Measurements from ENCODE around the gene COL19A1.

The COL19A1 gene

GRCh38 chr6:70086806-70087205 is 220.4 kb downstream of the COL19A1 start:
- no peak overlapping the region for H3K9ac ChIP-seq (ENCODE audit: insufficient read length, low read depth)
- no peak for DNase-seq (ENCODE audit: low read depth, low spot score)
- no peak overlapping the region for H3K4me3 ChIP-seq (ENCODE audit: insufficient read length, low read depth)
- no peaks in the 10 kb centered on the region for H3K9me3 ChIP-seq (ENCODE audit: insufficient read depth, low read length)
- no peaks in the 10 kb centered on the region for H3K36me3 ChIP-seq (ENCODE audit: insufficient read depth, insufficient read length, low read length)
- TF ChIP-seq ZNF274 (IDR thresholded peaks at IDR 0.05; ENCODE audit: low read depth, low read length) (no peak), YY1 (IDR thresholded peaks at IDR 0.05; ENCODE audit: insufficient read depth, insufficient read length) (no peak), SUZ12 (IDR thresholded peaks at IDR 0.05; ENCODE audit: extremely low read depth, insufficient read depth, insufficient read length) (no peak)
- H3K27me3 ChIP-seq (ENCODE audit: insufficient read depth, insufficient read length): no peaks in the 10 kb centered on the region
- no peaks in the 10 kb centered on the region for H3K4me1 ChIP-seq (ENCODE audit: insufficient read depth, insufficient read length)

- Histone ChIP-seq H3K9me3 (ENCODE audit: insufficient read depth, low read length) (no peaks in the 10 kb centered on the region), H3K36me3 (ENCODE audit: insufficient read depth, insufficient read length, low read length) (no peaks in the 10 kb centered on the region), H3K4me1 (ENCODE audit: insufficient read depth, insufficient read length) (no peaks in the 10 kb centered on the region), H3K9ac (ENCODE audit: insufficient read length, low read depth) (no peak overlapping the region), H3K27me3 (ENCODE audit: insufficient read depth, insufficient read length) (no peaks in the 10 kb centered on the region), H3K4me3 (ENCODE audit: insufficient read length, low read depth) (no peak overlapping the region)
- no peak for DNase-seq (ENCODE audit: low read depth, low spot score)
- TF ChIP-seq ZNF274 (IDR thresholded peaks at IDR 0.05; ENCODE audit: low read depth, low read length) (no peak), YY1 (IDR thresholded peaks at IDR 0.05; ENCODE audit: insufficient read depth, insufficient read length) (no peak), SUZ12 (IDR thresholded peaks at IDR 0.05; ENCODE audit: extremely low read depth, insufficient read depth, insufficient read length) (no peak)
Observed at GRCh38 chr6:70094156-70094555, 227.8 kb downstream of the COL19A1 start.

- DNase-seq (ENCODE audit: low read depth, low spot score): no peak
- H3K4me1 ChIP-seq (ENCODE audit: insufficient read depth, insufficient read length): no peaks in the 10 kb centered on the region
- H3K4me3 ChIP-seq (ENCODE audit: insufficient read length, low read depth): no peak overlapping the region
- H3K9ac ChIP-seq (ENCODE audit: insufficient read length, low read depth): no peak overlapping the region
- H3K9me3 ChIP-seq (ENCODE audit: insufficient read depth, low read length): no peaks in the 10 kb centered on the region
- H3K27me3 ChIP-seq (ENCODE audit: insufficient read depth, insufficient read length): no peaks in the 10 kb centered on the region
- TF ChIP-seq YY1 (IDR thresholded peaks at IDR 0.05; ENCODE audit: insufficient read depth, insufficient read length): no peak
- no peak for TF ChIP-seq SUZ12 (IDR thresholded peaks at IDR 0.05; ENCODE audit: extremely low read depth, insufficient read depth, insufficient read length)
- no peak for TF ChIP-seq ZNF274 (IDR thresholded peaks at IDR 0.05; ENCODE audit: low read depth, low read length)
- H3K36me3 ChIP-seq (ENCODE audit: insufficient read depth, insufficient read length, low read length): no peaks in the 10 kb centered on the region
Observed at GRCh38 chr6:70099732-70100131, 233.4 kb downstream of the COL19A1 start.

GRCh38 chr6:70103798-70104197 is 237.4 kb downstream of the COL19A1 start:
- DNase-seq (ENCODE audit: low read depth, low spot score): no peak
- Histone ChIP-seq H3K9me3 (ENCODE audit: insufficient read depth, low read length) (no peaks in the 10 kb centered on the region), H3K4me3 (ENCODE audit: insufficient read length, low read depth) (no peak overlapping the region), H3K9ac (ENCODE audit: insufficient read length, low read depth) (no peak overlapping the region), H3K27me3 (ENCODE audit: insufficient read depth, insufficient read length) (no peaks in the 10 kb centered on the region), H3K4me1 (ENCODE audit: insufficient read depth, insufficient read length) (no peaks in the 10 kb centered on the region), H3K36me3 (ENCODE audit: insufficient read depth, insufficient read length, low read length) (no peaks in the 10 kb centered on the region)
- no peak for TF ChIP-seq SUZ12 (IDR thresholded peaks at IDR 0.05; ENCODE audit: extremely low read depth, insufficient read depth, insufficient read length)
- TF ChIP-seq ZNF274 (IDR thresholded peaks at IDR 0.05; ENCODE audit: low read depth, low read length): no peak
- TF ChIP-seq YY1 (IDR thresholded peaks at IDR 0.05; ENCODE audit: insufficient read depth, insufficient read length): no peak

GRCh38 chr6:70107852-70108629 is 241.7 kb downstream of the COL19A1 start:
- Histone ChIP-seq H3K36me3 (ENCODE audit: insufficient read depth, insufficient read length, low read length) (no peaks in the 10 kb centered on the region), H3K4me1 (ENCODE audit: insufficient read depth, insufficient read length) (no peaks in the 10 kb centered on the region), H3K9ac (ENCODE audit: insufficient read length, low read depth) (no peak overlapping the region), H3K27me3 (ENCODE audit: insufficient read depth, insufficient read length) (no peaks in the 10 kb centered on the region), H3K4me3 (ENCODE audit: insufficient read length, low read depth) (no peak overlapping the region), H3K9me3 (ENCODE audit: insufficient read depth, low read length) (no peaks in the 10 kb centered on the region)
- TF ChIP-seq ZNF274 (IDR thresholded peaks at IDR 0.05; ENCODE audit: low read depth, low read length) (no peak), SUZ12 (IDR thresholded peaks at IDR 0.05; ENCODE audit: extremely low read depth, insufficient read depth, insufficient read length) (no peak), YY1 (IDR thresholded peaks at IDR 0.05; ENCODE audit: insufficient read depth, insufficient read length) (no peak)
- DNase-seq (ENCODE audit: low read depth, low spot score): no peak

- H3K27me3 ChIP-seq (ENCODE audit: insufficient read depth, insufficient read length): no peaks in the 10 kb centered on the region
- H3K9ac ChIP-seq (ENCODE audit: insufficient read length, low read depth): no peak overlapping the region
- no peak overlapping the region for H3K4me3 ChIP-seq (ENCODE audit: insufficient read length, low read depth)
- no peaks in the 10 kb centered on the region for H3K4me1 ChIP-seq (ENCODE audit: insufficient read depth, insufficient read length)
- H3K9me3 ChIP-seq (ENCODE audit: insufficient read depth, low read length): no peaks in the 10 kb centered on the region
- TF ChIP-seq SUZ12 (IDR thresholded peaks at IDR 0.05; ENCODE audit: extremely low read depth, insufficient read depth, insufficient read length) (no peak), ZNF274 (IDR thresholded peaks at IDR 0.05; ENCODE audit: low read depth, low read length) (no peak), YY1 (IDR thresholded peaks at IDR 0.05; ENCODE audit: insufficient read depth, insufficient read length) (no peak)
- no peak for DNase-seq (ENCODE audit: low read depth, low spot score)
- H3K36me3 ChIP-seq (ENCODE audit: insufficient read depth, insufficient read length, low read length): no peaks in the 10 kb centered on the region
Observed at GRCh38 chr6:70110126-70111022, 244.0 kb downstream of the COL19A1 start.

- Histone ChIP-seq H3K9ac (ENCODE audit: insufficient read length, low read depth) (no peak overlapping the region), H3K4me1 (ENCODE audit: insufficient read depth, insufficient read length) (no peaks in the 10 kb centered on the region), H3K4me3 (ENCODE audit: insufficient read length, low read depth) (no peak overlapping the region), H3K9me3 (ENCODE audit: insufficient read depth, low read length) (no peaks in the 10 kb centered on the region), H3K27me3 (ENCODE audit: insufficient read depth, insufficient read length) (no peaks in the 10 kb centered on the region), H3K36me3 (ENCODE audit: insufficient read depth, insufficient read length, low read length) (no peaks in the 10 kb centered on the region)
- TF ChIP-seq ZNF274 (IDR thresholded peaks at IDR 0.05; ENCODE audit: low read depth, low read length) (no peak), SUZ12 (IDR thresholded peaks at IDR 0.05; ENCODE audit: extremely low read depth, insufficient read depth, insufficient read length) (no peak), YY1 (IDR thresholded peaks at IDR 0.05; ENCODE audit: insufficient read depth, insufficient read length) (no peak)
- DNase-seq (ENCODE audit: low read depth, low spot score): no peak
Observed at GRCh38 chr6:70111737-70112136, 245.4 kb downstream of the COL19A1 start.

Measured in NT2/D1 (cell line).